Measurements from ENCODE around the gene TMEM218. TPM values are rescaled to one million over a fixed set of nuclear protein-coding genes. Genes with fewer than 3 reads are reported as not detected.
"Not testable (repeated sequence)": the region's sequence is repeated elsewhere in the genome, so short reads cannot be mapped to it uniquely, and the experiment has no call there.

The TMEM218 gene
- total and polyA plus RNA-seq, 2 donors (not counting 1 experiment from before 2014, with no cell fraction given): 20.7 to 31.7 TPM

DNA sequence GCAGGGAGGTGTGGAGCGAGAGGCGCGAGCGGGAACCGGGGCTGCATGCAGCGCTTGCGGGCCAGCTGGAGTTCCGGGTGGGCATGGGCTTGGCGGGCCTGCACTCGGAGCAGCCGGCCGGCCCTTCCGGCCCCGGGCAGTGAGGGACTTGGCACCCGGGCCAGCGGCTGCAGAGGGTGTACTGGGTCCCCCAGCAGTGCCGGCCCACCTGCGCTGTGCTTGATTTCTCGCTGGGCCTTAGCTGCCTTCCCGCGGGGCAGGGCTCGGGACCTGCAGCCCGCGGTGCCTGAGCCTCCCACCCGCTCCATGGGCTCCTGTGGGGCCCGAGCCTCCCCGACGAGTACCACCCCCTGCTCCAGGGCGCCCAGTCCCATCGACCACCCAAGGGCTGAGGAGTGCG, 21.9 kb downstream of the TMEM218 start:
- H3K4me1 Mint-ChIP-seq; H3K27me3 ChIP-seq (replicated peaks in 1 of 4; ENCODE audit: control extremely low read depth in 1 of 4, control insufficient read depth in 3 of 4, insufficient read depth in 4 of 4, low read length in 3 of 4); H3K36me3 ChIP-seq (replicated peaks in 1 of 2; ENCODE audit: control extremely low read depth in 1 of 2, control insufficient read depth in 1 of 2, extremely low read depth in 1 of 2, insufficient read depth in 2 of 2, low read length in 1 of 2); H3K79me2 ChIP-seq (ENCODE audit: control insufficient read depth, insufficient read depth, low read length); H2AFZ ChIP-seq (ENCODE audit: insufficient read depth, low read depth, low read length, poor library complexity, severe bottlenecking); H3K4me3 ChIP-seq (ENCODE audit: control extremely low read depth in 1 of 5, extremely low read depth in 1 of 5, insufficient read depth in 1 of 5, low read depth in 2 of 5, low read length in 4 of 5); H3K9me3 ChIP-seq (ENCODE audit: control extremely low read depth in 1 of 3, control insufficient read depth in 2 of 3, insufficient read depth in 1 of 3, low read length in 2 of 3); H3K9ac ChIP-seq (ENCODE audit: low read length); ATAC-seq (ENCODE audit: low read depth); intact Hi-C loops (cut with micrococcal nuclease); H3K4me2 ChIP-seq (replicated peaks; ENCODE audit: low read depth, low read length, poor library complexity, severe bottlenecking); H3K4me3 Mint-ChIP-seq; H4K20me1 ChIP-seq (ENCODE audit: control insufficient read depth, insufficient read depth, low read length, poor library complexity, severe bottlenecking); H3K27ac ChIP-seq (ENCODE audit: low read length in 2 of 2); H3K4me1 ChIP-seq (ENCODE audit: control insufficient read depth in 2 of 2, insufficient read depth in 2 of 2, low read length in 2 of 2); DNase-seq; H3K27ac Mint-ChIP-seq; H3K9me3 Mint-ChIP-seq (ENCODE audit: insufficient read depth); H3K27me3 Mint-ChIP-seq: not testable (repeated sequence)
- POLR2A ChIA-PET: interaction anchor here (1.4 kb wide), 1 partner anchor 53 kb away, joined by 4 read pairs; no protein-coding TSS in a partner anchor
- WGBS (ENCODE audit: insufficient coverage): 97% methylated on average over 28 of the region's 31 CpGs
- CTCF ChIA-PET: interaction anchor here (0.6 to 5.1 kb wide), 10 partner anchors 8 to 257 kb away, joined by 3 to 64 read pairs (median 6); no protein-coding TSS in a partner anchor

DNA sequence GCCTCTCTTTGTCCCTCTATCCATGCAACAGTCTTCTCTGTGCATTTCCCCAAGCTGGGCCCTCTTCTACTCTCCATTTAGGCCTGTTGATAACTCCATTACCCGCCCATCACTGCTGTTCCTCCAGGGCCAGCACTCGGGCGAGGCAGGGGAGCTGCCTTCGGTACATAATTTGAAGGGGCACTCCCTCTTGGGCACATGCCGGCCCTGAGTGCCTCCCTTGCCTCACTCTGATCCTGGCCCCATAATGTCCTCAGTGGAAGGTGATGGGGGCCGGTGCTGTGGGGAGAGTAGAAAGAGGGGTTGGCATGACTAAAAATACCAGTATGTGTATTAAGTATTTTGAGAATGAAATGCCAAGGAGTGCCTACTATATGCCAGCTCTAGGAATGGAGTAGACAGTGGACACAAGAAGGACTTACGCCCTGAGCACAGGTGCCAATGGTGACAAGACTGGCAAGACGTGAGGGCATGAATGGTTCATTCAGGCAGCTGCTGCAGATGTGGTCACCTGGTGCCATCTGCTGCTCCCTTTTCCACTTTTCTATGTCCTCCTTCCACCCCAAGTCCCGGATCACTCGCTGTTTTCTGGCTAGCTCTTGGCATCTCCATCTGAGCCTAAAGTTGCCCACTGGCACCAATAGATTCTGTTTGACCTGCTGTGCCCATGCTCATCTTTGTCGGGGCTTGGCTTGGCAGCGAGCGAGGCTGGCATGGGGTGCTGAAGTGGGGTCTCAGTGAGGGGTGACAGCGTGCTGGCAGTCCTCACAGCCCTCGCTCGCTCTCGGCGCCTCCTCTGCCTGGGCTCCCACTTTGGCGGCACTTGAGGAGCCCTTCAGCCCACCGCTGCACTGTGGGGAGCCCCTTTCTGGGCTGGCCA, 22.6 kb downstream of the TMEM218 start:
- Histone ChIP-seq H3K9ac (ENCODE audit: low read length) (no peak overlapping the region), H4K20me1 (ENCODE audit: control insufficient read depth, insufficient read depth, low read length, poor library complexity, severe bottlenecking) (no peaks in the 10 kb centered on the region), H3K9me3 (ENCODE audit: control extremely low read depth in 1 of 3, control insufficient read depth in 2 of 3, insufficient read depth in 1 of 3, low read length in 2 of 3) (no peaks in the 10 kb centered on the region), H3K36me3 (replicated peaks in 1 of 2; ENCODE audit: control extremely low read depth in 1 of 2, control insufficient read depth in 1 of 2, extremely low read depth in 1 of 2, insufficient read depth in 2 of 2, low read length in 1 of 2) (no peaks in the 10 kb centered on the region), H3K4me2 (replicated peaks; ENCODE audit: low read depth, low read length, poor library complexity, severe bottlenecking) (no peak overlapping the region), H3K79me2 (ENCODE audit: control insufficient read depth, insufficient read depth, low read length) (no peaks in the 10 kb centered on the region), H2AFZ (ENCODE audit: insufficient read depth, low read depth, low read length, poor library complexity, severe bottlenecking) (no peak overlapping the region), H3K27ac (ENCODE audit: low read length in 2 of 2) (no peak overlapping the region), H3K27me3 (replicated peaks in 1 of 4; ENCODE audit: control extremely low read depth in 1 of 4, control insufficient read depth in 3 of 4, insufficient read depth in 4 of 4, low read length in 3 of 4) (no peaks in the 10 kb centered on the region), H3K4me1 (ENCODE audit: control insufficient read depth in 2 of 2, insufficient read depth in 2 of 2, low read length in 2 of 2) (no peaks in the 10 kb centered on the region), H3K4me3 (ENCODE audit: control extremely low read depth in 1 of 5, extremely low read depth in 1 of 5, insufficient read depth in 1 of 5, low read depth in 2 of 5, low read length in 4 of 5) (no peak overlapping the region)
- no peak for TF ChIP-seq EZH2 (IDR thresholded peaks at IDR 0.05; ENCODE audit: borderline replicate concordance, insufficient read depth, low read depth, low read length, poor library complexity, severe bottlenecking)
- no peak for TF ChIP-seq CTCF (IDR thresholded peaks at IDR 0.05)
- H3K4me1 Mint-ChIP-seq: no peaks in the 10 kb centered on the region
- WGBS (ENCODE audit: insufficient coverage): 91% methylated on average over 18 of the region's 20 CpGs
- ChIA-PET CTCF (interaction anchor here (0.6 to 2.5 kb wide), 9 partner anchors 9 to 258 kb away, joined by 3 to 13 read pairs (median 5); no protein-coding TSS in a partner anchor), POLR2A (no interaction called here)
- ATAC-seq (ENCODE audit: low read depth) (no peak), DNase-seq (no peak)
- no peak overlapping the region for H3K4me3 Mint-ChIP-seq
- intact Hi-C loops (cut with micrococcal nuclease): no loop called here
- H3K27me3 Mint-ChIP-seq: no peaks in the 10 kb centered on the region
- no peaks in the 10 kb centered on the region for H3K9me3 Mint-ChIP-seq (ENCODE audit: insufficient read depth)
- H3K27ac Mint-ChIP-seq: no peak overlapping the region

All from B cell (primary cell).